ENCODE data around the gene CHRNA5. TPM values are rescaled to one million over a fixed set of nuclear protein-coding genes. Genes with fewer than 3 reads are reported as not detected.
"Not testable (repeated sequence)": the region's sequence is repeated elsewhere in the genome, so short reads cannot be mapped to it uniquely, and the experiment has no call there.

The CHRNA5 gene
- polyA plus RNA-seq, 3 donors: 0.19 TPM; not detected in 2

- Histone ChIP-seq H3K27ac (ENCODE audit: low read depth in 1 of 2, low read length in 2 of 2) (no peak overlapping the region), H4K20me1 (ENCODE audit: insufficient read depth, low read length) (peaks cover 3% of the 10 kb centered on the region), H3K4me3 (replicated peaks in 1 of 3; ENCODE audit: low read depth in 2 of 3, low read length in 3 of 3) (no peak overlapping the region), H3K9me3 (replicated peaks in 1 of 2; ENCODE audit: control insufficient read depth in 1 of 2, insufficient read depth in 1 of 2, low read length in 2 of 2) (no peaks in the 10 kb centered on the region), H3K9ac (ENCODE audit: insufficient read depth, low read length, poor library complexity, severe bottlenecking) (no peak overlapping the region), H3K79me2 (ENCODE audit: insufficient read depth, low read length) (peaks cover 25% of the 10 kb centered on the region), H3K4me1 (ENCODE audit: control insufficient read depth in 1 of 2, insufficient read depth in 2 of 2, low read length in 2 of 2) (peaks cover 14 to 18% of the 10 kb centered on the region in 2 donors), H3K36me3 (replicated peaks in 1 of 2; ENCODE audit: control insufficient read depth in 1 of 2, insufficient read depth in 2 of 2, low read length in 2 of 2) (peaks cover 0 to 3% of the 10 kb centered on the region in 2 donors), H3K4me2 (replicated peaks; ENCODE audit: extremely low read depth, low read length, poor library complexity, severe bottlenecking) (no peak overlapping the region), H3K27me3 (ENCODE audit: control insufficient read depth in 2 of 2, insufficient read depth in 2 of 2, low read length in 2 of 2) (no peaks in the 10 kb centered on the region), H2AFZ (ENCODE audit: insufficient read depth, low read depth, low read length, poor library complexity, severe bottlenecking) (no peak overlapping the region)
- intact Hi-C loops (cut with micrococcal nuclease): no loop called here
- Mint-ChIP-seq H3K36me3 (peaks cover 3 to 6% of the 10 kb centered on the region in 2 donors), H3K4me1 (peaks cover 20% of the 10 kb centered on the region), H3K27me3 (ENCODE audit: low read depth in 3 of 3) (peaks cover 2 to 4% (median 2%) of the 10 kb centered on the region in 3 donors), H3K4me3 (no peak overlapping the region), H3K9me3 (peaks cover 0 to 3% (median 0%) of the 10 kb centered on the region in 7 donors), H3K27ac (no peak overlapping the region)
- no peak for TF ChIP-seq CTCF (IDR thresholded peaks at IDR 0.05)
- no peak for DNase-seq
- WGBS (ENCODE audit: insufficient coverage): 100% methylated on average over 4 of the region's 5 CpGs
Measured at GRCh38 chr15:78537266-78537905, 27.9 kb upstream of the CHRNA5 start.

GRCh38 chr15:78538358-78538757 lies 27.0 kb upstream of the CHRNA5 start:
- Mint-ChIP-seq H3K9me3 (peaks cover 0 to 3% (median 0%) of the 10 kb centered on the region in 7 donors), H3K4me3 (no peak overlapping the region)

GRCh38 chr15:78539464-78540140 lies 25.7 kb upstream of the CHRNA5 start:
- not testable (repeated sequence) for H3K27me3 Mint-ChIP-seq (ENCODE audit: low read depth in 3 of 3)

More at GRCh38 chr15:78538358-78538757, 27.0 kb upstream of the CHRNA5 start:
- Mint-ChIP-seq H3K36me3 (peaks cover 11 to 16% of the 10 kb centered on the region in 2 donors), H3K27me3 (ENCODE audit: low read depth in 3 of 3) (peaks cover 2 to 4% (median 2%) of the 10 kb centered on the region in 3 donors), H3K27ac (no peak overlapping the region), H3K4me1 (peaks cover 27% of the 10 kb centered on the region)
- peaks cover 8 to 13% of the 10 kb centered on the region in 2 donors for H3K36me3 ChIP-seq (replicated peaks in 1 of 2; ENCODE audit: control insufficient read depth in 1 of 2, insufficient read depth in 2 of 2, low read length in 2 of 2)
- H3K4me3 ChIP-seq (replicated peaks in 1 of 3; ENCODE audit: low read depth in 2 of 3, low read length in 3 of 3): no peak overlapping the region
- H3K9me3 ChIP-seq (replicated peaks in 1 of 2; ENCODE audit: control insufficient read depth in 1 of 2, insufficient read depth in 1 of 2, low read length in 2 of 2): no peaks in the 10 kb centered on the region
- 80% methylated on average over 1 of the region's 1 CpG for WGBS (ENCODE audit: insufficient coverage)
- no peak for DNase-seq
- H3K27ac ChIP-seq (ENCODE audit: low read depth in 1 of 2, low read length in 2 of 2): no peak overlapping the region
- intact Hi-C loops (cut with micrococcal nuclease): no loop called here
- peak overlapping the region; percentile 19 for H2AFZ ChIP-seq (ENCODE audit: insufficient read depth, low read depth, low read length, poor library complexity, severe bottlenecking)
- peaks cover 13% of the 10 kb centered on the region for H4K20me1 ChIP-seq (ENCODE audit: insufficient read depth, low read length)
- no peak for TF ChIP-seq CTCF (IDR thresholded peaks at IDR 0.05)
- peaks cover 34% of the 10 kb centered on the region for H3K79me2 ChIP-seq (ENCODE audit: insufficient read depth, low read length)
- H3K9ac ChIP-seq (ENCODE audit: insufficient read depth, low read length, poor library complexity, severe bottlenecking): no peak overlapping the region
- H3K27me3 ChIP-seq (ENCODE audit: control insufficient read depth in 2 of 2, insufficient read depth in 2 of 2, low read length in 2 of 2): no peaks in the 10 kb centered on the region
- H3K4me2 ChIP-seq (replicated peaks; ENCODE audit: extremely low read depth, low read length, poor library complexity, severe bottlenecking): no peak overlapping the region
- peaks cover 16 to 21% of the 10 kb centered on the region in 2 donors for H3K4me1 ChIP-seq (ENCODE audit: control insufficient read depth in 1 of 2, insufficient read depth in 2 of 2, low read length in 2 of 2)

More at GRCh38 chr15:78539464-78540140, 25.7 kb upstream of the CHRNA5 start:
- Histone ChIP-seq H3K9ac (ENCODE audit: insufficient read depth, low read length, poor library complexity, severe bottlenecking) (peak overlapping the region; percentile 97), H3K36me3 (replicated peaks in 1 of 2; ENCODE audit: control insufficient read depth in 1 of 2, insufficient read depth in 2 of 2, low read length in 2 of 2) (peaks cover 12 to 26% of the 10 kb centered on the region in 2 donors), H3K79me2 (ENCODE audit: insufficient read depth, low read length) (peaks cover 42% of the 10 kb centered on the region), H3K27ac (ENCODE audit: low read depth in 1 of 2, low read length in 2 of 2) (peak overlapping the region; percentile 94 to 97), H3K4me1 (ENCODE audit: control insufficient read depth in 1 of 2, insufficient read depth in 2 of 2, low read length in 2 of 2) (peaks cover 16 to 21% of the 10 kb centered on the region in 2 donors), H4K20me1 (ENCODE audit: insufficient read depth, low read length) (peaks cover 17% of the 10 kb centered on the region), H3K4me2 (replicated peaks; ENCODE audit: extremely low read depth, low read length, poor library complexity, severe bottlenecking) (peak overlapping the region; percentile 96), H2AFZ (ENCODE audit: insufficient read depth, low read depth, low read length, poor library complexity, severe bottlenecking) (peak overlapping the region; percentile 86), H3K4me3 (replicated peaks in 1 of 3; ENCODE audit: low read depth in 2 of 3, low read length in 3 of 3) (peak overlapping the region; percentile 67 to 89 (median 77))
- not testable (repeated sequence) for DNase-seq; H3K27me3 ChIP-seq (ENCODE audit: control insufficient read depth in 2 of 2, insufficient read depth in 2 of 2, low read length in 2 of 2); H3K9me3 Mint-ChIP-seq; H3K9me3 ChIP-seq (replicated peaks in 1 of 2; ENCODE audit: control insufficient read depth in 1 of 2, insufficient read depth in 1 of 2, low read length in 2 of 2)
- intact Hi-C loops (cut with micrococcal nuclease): loop anchor here (5.0 kb wide), 2 partner anchors 102 to 242 kb away; partner anchors contain the start of genes IREB2 (in 2 of the 2) and SKIC8 (in 1 of the 2)
- WGBS (ENCODE audit: insufficient coverage): 87% methylated on average over 11 of the region's 18 CpGs
- peaks cover 27% of the 10 kb centered on the region for H3K4me1 Mint-ChIP-seq
- H3K4me3 Mint-ChIP-seq: peak overlapping the region; percentile 94 to 98
- peak overlapping the region; percentile 98 to 100 (median 99) for H3K27ac Mint-ChIP-seq
- peaks cover 16 to 27% of the 10 kb centered on the region in 2 donors for H3K36me3 Mint-ChIP-seq

All from CD14-positive monocyte (primary cell).